Prostate gland (tissue), 2 donors: ENCODE results near the gene DDI2.

Source experiments
- CTCF ChIP-seq, 4 experiments: fragments of 200-600 bp in 2 of 4; fragments of 450-650 bp in 2 of 4; sonication (generic) in 2 of 4; IDR thresholded peaks; 1 replicate in 3 of 4; 2 replicates in 1 of 4; pipeline ENCODE4 v1.5.1; 2016 to 2019; ENCODE audit warnings: antibody characterized with exemption in 4 of 4, mild to moderate bottlenecking in 2 of 4, moderate library complexity in 2 of 4
- POLR2AphosphoS5 ChIP-seq: sonication (generic); formaldehyde crosslinking; IDR thresholded peaks from one replicate; pipeline ENCODE4 v1.6.1; 2017; ENCODE audit warnings: antibody characterized with exemption

GRCh38 chr1:15618655-15619525 is 1.6 kb downstream of the DDI2 start:
- TF ChIP-seq POLR2AphosphoS5 (peak; percentile 87), CTCF (IDR thresholded peaks at IDR 0.05) (peak in 1 of 4 experiments; percentile 39)
